Liver (tissue), 9 donors: ENCODE data around the gene CYP2A7. TPM values are rescaled to one million over a fixed set of nuclear protein-coding genes. Genes with fewer than 3 reads are reported as not detected.

Experiments used
- DNase-seq: peaks from one replicate; pipeline ENCODE4 v3.0.0-alpha.2; 2017; ENCODE audit warnings: low spot score
- H3K27ac ChIP-seq, 2 donors: one replicate each; pipeline ENCODE4 v1.7.0; 2013; ENCODE audit warnings: inconsistent platforms in 2 of 2, low read length in 2 of 2, control low read depth in 1 of 2, low read depth in 1 of 2, mild to moderate bottlenecking in 1 of 2
- H3K27me3 ChIP-seq, 4 donors: one replicate each; pipeline versions ENCODE4 v1.6.1 to v1.7.0; 2013; ENCODE audit warnings: low read length in 3 of 4, inconsistent platforms in 1 of 4, mild to moderate bottlenecking in 1 of 4, moderate library complexity in 1 of 4; ENCODE audit not compliant: control insufficient read depth in 4 of 4, insufficient read depth in 4 of 4
- H3K36me3 ChIP-seq, 4 donors: one replicate each; pipeline versions ENCODE4 v1.6.1 to v1.7.0; 2013; ENCODE audit warnings: low read length in 3 of 4, mild to moderate bottlenecking in 3 of 4, low read depth in 1 of 4, moderate library complexity in 1 of 4; ENCODE audit not compliant: control insufficient read depth in 4 of 4, insufficient read depth in 3 of 4
- H3K4me1 ChIP-seq, 4 donors: one replicate each; pipeline versions ENCODE4 v1.6.1 to v1.7.0; 2013; ENCODE audit warnings: low read length in 3 of 4, mild to moderate bottlenecking in 3 of 4, moderate library complexity in 1 of 4; ENCODE audit not compliant: control insufficient read depth in 4 of 4, insufficient read depth in 4 of 4
- H3K4me3 ChIP-seq, 3 donors: one replicate each; pipeline versions ENCODE4 v1.6.1 to v1.7.0; 2013; ENCODE audit warnings: low read length in 3 of 3, control low read depth in 1 of 3, low read depth in 1 of 3, mild to moderate bottlenecking in 1 of 3
- H3K9ac ChIP-seq, 2 donors: one replicate each; pipeline ENCODE4 v1.7.0; 2013; ENCODE audit warnings: low read length in 2 of 2, mild to moderate bottlenecking in 2 of 2, moderate library complexity in 2 of 2, control low read depth in 1 of 2, low read depth in 1 of 2
- H3K9me3 ChIP-seq, 4 donors: one replicate each; pipeline versions ENCODE4 v1.6.1 to v1.7.0; 2013; ENCODE audit warnings: low read length in 3 of 4; ENCODE audit not compliant: control insufficient read depth in 4 of 4
- CTCF ChIP-seq: fragments of 150-350 bp; IDR thresholded peaks from 2 replicates; pipeline ENCODE4 v1.5.1; 2017; ENCODE audit warnings: improper control_type of control experiment, low read depth, low read length; ENCODE audit not compliant: missing input control
- EGR1 ChIP-seq, 2 donors: IDR thresholded peaks; 2 replicates each; pipeline ENCODE4 v1.6.1; 2016 to 2018; ENCODE audit warnings: antibody characterized with exemption in 2 of 2, low read depth in 2 of 2
- FOXA1 ChIP-seq: IDR thresholded peaks from 2 replicates; pipeline ENCODE4 v1.6.1; 2016; ENCODE audit warnings: antibody characterized with exemption
- FOXA2 ChIP-seq: IDR thresholded peaks from 2 replicates; pipeline ENCODE4 v1.6.1; 2016; ENCODE audit warnings: antibody characterized with exemption
- HNF4A ChIP-seq, 2 donors: conservative IDR thresholded peaks; 2 replicates each; pipeline ENCODE4 v1.6.1; 2016; ENCODE audit warnings: antibody characterized with exemption in 2 of 2, mild to moderate bottlenecking in 2 of 2
- HNF4G ChIP-seq: IDR thresholded peaks from 2 replicates; pipeline ENCODE4 v1.6.1; 2016; ENCODE audit warnings: antibody characterized with exemption
- MAX ChIP-seq: IDR thresholded peaks from 2 replicates; pipeline ENCODE4 v1.6.1; 2016; ENCODE audit warnings: antibody characterized with exemption
- NR2F2 ChIP-seq: IDR thresholded peaks from 2 replicates; pipeline ENCODE4 v1.6.1; 2016; ENCODE audit warnings: antibody characterized with exemption
- RAD21 ChIP-seq, 2 donors: IDR thresholded peaks; 2 replicates each; pipeline ENCODE4 v1.6.1; 2016; ENCODE audit warnings: antibody characterized with exemption in 2 of 2, mild to moderate bottlenecking in 2 of 2
- REST ChIP-seq: IDR thresholded peaks from 2 replicates; pipeline ENCODE4 v1.6.1; 2016; ENCODE audit warnings: antibody characterized with exemption, mild to moderate bottlenecking
- RXRA ChIP-seq, 2 donors: IDR thresholded peaks; 2 replicates each; pipeline ENCODE4 v1.6.1; 2017 to 2018; ENCODE audit warnings: antibody characterized with exemption in 2 of 2, mild to moderate bottlenecking in 1 of 2
- SP1 ChIP-seq: IDR thresholded peaks from 2 replicates; pipeline ENCODE4 v1.6.1; 2018; ENCODE audit warnings: antibody characterized with exemption, mild to moderate bottlenecking
- WGBS: extraction: QIAGEN DNeasy Blood & Tissue Kit; methylation state at CpG from one replicate; pipeline ENCODE4 v1.1.7; 2013; 5-methylcytosine and 5-hydroxymethylcytosine counted together
- polyA plus RNA-seq, 2 donors: library from polyadenylated mRNA; stranded (reverse) in 1 of 2; unstranded in 1 of 2; fragments of 200-250 nt in 1 of 2; fragments of >200 nt in 1 of 2; fragmentation: Nextera tagmentation in 1 of 2; extraction: Ambion mirVana in 1 of 2; gene quantifications; one replicate each; pipeline versions ENCODE4 v1.2.1 to v1.2.3, GENCODE V29; 2013 to 2015
- total RNA-seq, 2 donors: library from RNA; depleted of rRNA; stranded (reverse); fragments of >200 nt; gene quantifications; one replicate each; pipeline ENCODE4 v1.2.3, GENCODE V29; 2014
- donor health status: healthy.
- donor health status: healthy.
- donor health status: healthy.
- donor health status: healthy.
- donor health status: healthy.

Gene CYP2A7
- total and polyA plus RNA-seq, 4 donors, result 3.3 to 57.9 (median 7.4) TPM; not detected in 1

- WGBS, result 47% methylated on average over 4 of the region's 4 CpGs
- no peak overlapping the region for H3K9ac ChIP-seq
- H3K27me3 ChIP-seq, result no peaks in the 10 kb centered on the region
- TF ChIP-seq CTCF, result no peak
- TF ChIP-seq HNF4A (conservative IDR thresholded peaks at IDR 0.05), result peak; percentile 35 to 47
- TF ChIP-seq SP1, result peak; percentile 34
- no peak for TF ChIP-seq FOXA2
- no peak for TF ChIP-seq HNF4G
- TF ChIP-seq EGR1 (IDR thresholded peaks at IDR 0.05; ENCODE audit: low read depth in 2 of 2), result no peak
- TF ChIP-seq RXRA (IDR thresholded peaks at IDR 0.05), result peak; percentile 30 to 31
- H3K4me1 ChIP-seq, result peaks cover 0 to 9% (median 0%) of the 10 kb centered on the region in 4 donors
- no peak overlapping the region for H3K4me3 ChIP-seq
- H3K36me3 ChIP-seq, result no peaks in the 10 kb centered on the region
- no peak for DNase-seq
- H3K27ac ChIP-seq, result peak overlapping the region in 1 of 2 donors; percentile 10
- no peaks in the 10 kb centered on the region for H3K9me3 ChIP-seq
Measured at GRCh38 chr19:40862785-40863184, 19.2 kb downstream of the CYP2A7 start.

- peak overlapping the region in 1 of 2 donors; percentile 10 for H3K27ac ChIP-seq
- H3K4me3 ChIP-seq, result no peak overlapping the region
- DNase-seq, result no peak
- H3K9me3 ChIP-seq, result no peaks in the 10 kb centered on the region
- TF ChIP-seq HNF4G (no peak), MAX (no peak)
- H3K36me3 ChIP-seq, result no peaks in the 10 kb centered on the region
- peaks cover 0 to 9% (median 0%) of the 10 kb centered on the region in 4 donors for H3K4me1 ChIP-seq
- WGBS, result 97% methylated on average over 3 of the region's 3 CpGs
- no peak overlapping the region for H3K9ac ChIP-seq
- no peaks in the 10 kb centered on the region for H3K27me3 ChIP-seq
Measured at GRCh38 chr19:40862333-40862732, 19.7 kb downstream of the CYP2A7 start.

- no peaks in the 10 kb centered on the region for H3K27me3 ChIP-seq
- no peaks in the 10 kb centered on the region for H3K9me3 ChIP-seq
- TF ChIP-seq REST (no peak), SP1 (no peak), EGR1 (IDR thresholded peaks at IDR 0.05; ENCODE audit: low read depth in 2 of 2) (no peak), MAX (no peak), FOXA1 (no peak), RAD21 (IDR thresholded peaks at IDR 0.05) (no peak), FOXA2 (no peak), CTCF (no peak), NR2F2 (no peak), HNF4G (no peak)
- H3K9ac ChIP-seq, result no peak overlapping the region
- no peak for DNase-seq
- H3K4me3 ChIP-seq, result no peak overlapping the region
- peaks cover 0 to 14% (median 0%) of the 10 kb centered on the region in 4 donors for H3K4me1 ChIP-seq
- 91% methylated on average over 5 of the region's 5 CpGs for WGBS
- no peaks in the 10 kb centered on the region for H3K36me3 ChIP-seq
- no peak overlapping the region for H3K27ac ChIP-seq
Measured at GRCh38 chr19:40858109-40858508, 23.9 kb downstream of the CYP2A7 start.
